AG10803 (cell line): ENCODE data around the gene KLF13.

Source experiments
- DNase-seq: peaks from one replicate; pipeline ENCODE4 v3.0.0; 2010; ENCODE audit warnings: low read depth
- H3K4me3 ChIP-seq: 2 replicates; pipeline ENCODE4 v1.5.1; 2011; ENCODE audit warnings: mild to moderate bottlenecking, low read length, control low read depth
- CTCF ChIP-seq: conservative IDR thresholded peaks from 2 replicates; pipeline ENCODE4 v1.5.1; 2011; ENCODE audit warnings: mild to moderate bottlenecking, low read length, control low read depth, inconsistent platforms

KLF13 gene

GRCh38 chr15:31344266-31344665, 17.6 kb downstream of the KLF13 start:
- no peak for TF ChIP-seq CTCF
- H3K4me3 ChIP-seq, result no peak overlapping the region
- DNase-seq, result no peak

- TF ChIP-seq CTCF, result no peak
These were observed 18.4 kb downstream of the KLF13 start for GRCh38 chr15:31344823-31345605.

DNA sequence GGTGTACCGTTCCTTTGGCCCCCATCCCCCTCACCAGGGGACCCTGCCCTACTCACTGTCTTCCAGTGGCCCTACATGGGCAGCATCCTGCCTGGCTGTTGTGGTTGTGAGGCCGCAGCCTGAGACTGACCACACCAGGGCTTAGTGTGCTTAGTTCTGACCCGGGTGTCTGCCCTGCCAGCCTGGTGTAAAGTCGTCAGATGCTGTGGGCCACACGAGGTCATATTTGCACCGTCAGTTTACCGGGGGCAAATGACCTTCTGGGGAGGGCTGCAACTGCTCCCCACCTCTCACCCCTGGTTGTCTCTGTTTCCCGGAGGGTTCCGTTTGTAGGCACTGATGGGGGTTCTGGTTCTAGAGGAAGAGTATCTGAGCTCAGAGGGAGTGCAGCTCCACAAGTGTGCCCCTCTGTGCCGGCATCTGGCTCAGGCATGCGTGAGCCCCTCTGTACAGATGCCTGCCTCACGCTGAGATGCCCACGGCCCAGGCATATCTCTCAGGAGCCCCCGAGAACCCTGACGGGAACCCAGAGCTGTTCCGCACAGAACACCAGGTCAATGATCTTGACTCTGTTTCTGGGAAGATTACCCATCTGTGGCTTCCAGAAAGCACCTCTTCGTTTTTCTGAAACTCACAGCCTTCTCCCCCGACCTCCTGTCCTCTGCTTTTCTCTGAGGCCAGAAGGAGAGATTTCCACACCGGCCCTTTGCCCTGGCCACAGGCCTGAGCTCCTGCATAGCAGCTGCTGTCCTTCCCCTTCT, 19.2 kb downstream of the KLF13 start:
- TF ChIP-seq CTCF, result no peak
- DNase-seq, result no peak
- peak overlapping the region; percentile 7; the same call in 1 of the 2 replicates for H3K4me3 ChIP-seq

More at GRCh38 chr15:31344823-31345605, 18.4 kb downstream of the KLF13 start:
- peak overlapping the region; percentile 7; the same call in 1 of the 2 replicates for H3K4me3 ChIP-seq
- peak; percentile 35 for DNase-seq

- DNase-seq, result no peak
- no peak for TF ChIP-seq CTCF
- H3K4me3 ChIP-seq, result no peak overlapping the region
These were observed 19.9 kb downstream of the KLF13 start for GRCh38 chr15:31346367-31347066.

DNA sequence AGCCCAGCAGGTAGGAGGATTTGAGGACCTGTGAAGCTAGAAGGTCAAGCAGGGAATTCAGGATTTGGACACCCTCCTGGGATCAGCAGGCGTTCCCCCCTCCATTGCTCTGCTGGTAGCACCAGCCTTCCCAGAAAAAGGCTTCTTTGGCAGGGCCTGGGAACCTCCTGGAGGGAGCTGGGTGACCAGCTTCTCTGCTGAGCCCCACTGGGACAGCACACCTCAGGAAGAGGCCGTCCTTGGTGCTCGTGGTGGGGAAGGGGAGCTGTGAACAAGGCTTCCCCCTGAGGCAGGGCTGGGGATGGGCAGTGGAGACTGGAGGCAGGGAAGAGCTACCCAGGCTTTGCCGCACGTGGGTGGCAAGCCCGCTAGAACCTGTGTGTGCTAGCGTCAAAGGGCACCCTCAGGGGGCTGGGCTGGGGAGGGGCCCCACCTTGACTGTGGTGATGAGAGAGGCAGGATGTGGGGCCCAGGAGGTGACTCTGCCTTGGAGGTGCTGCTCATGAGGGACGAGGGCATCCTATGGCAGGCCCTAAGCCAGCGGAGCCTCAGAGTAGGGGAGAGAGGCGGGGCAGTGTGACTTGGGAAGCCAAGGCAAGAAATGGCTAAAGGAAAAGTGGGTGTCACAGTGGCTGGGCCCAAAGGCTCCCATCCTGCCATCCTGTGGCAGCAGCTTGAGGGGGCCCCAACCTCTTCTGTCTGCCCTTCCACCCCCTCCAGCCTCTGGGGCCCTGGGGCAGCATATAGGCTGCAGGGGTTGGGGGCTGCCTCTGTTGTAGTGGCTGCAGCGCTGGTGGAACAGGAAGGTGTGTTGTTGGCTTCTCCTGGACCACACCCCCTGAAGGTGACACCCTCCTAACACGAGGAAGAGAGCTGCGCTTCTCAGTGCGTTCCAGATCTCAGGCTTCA, 20.7 kb downstream of the KLF13 start:
- no peak for TF ChIP-seq CTCF
- no peak overlapping the region for H3K4me3 ChIP-seq
- DNase-seq, result no peak

- no peak for DNase-seq
- no peak overlapping the region for H3K4me3 ChIP-seq
- TF ChIP-seq CTCF, result no peak
These were observed 21.6 kb downstream of the KLF13 start for GRCh38 chr15:31347981-31348803.
